Measurements from ENCODE around the gene MAP7D3. TPM values are rescaled to one million over a fixed set of nuclear protein-coding genes. Genes with fewer than 3 reads are reported as not detected.
"Not testable (repeated sequence)": the region's sequence is repeated elsewhere in the genome, so short reads cannot be mapped to it uniquely, and the experiment has no call there.

Gene MAP7D3
- polyA plus RNA-seq, 3 donors = 13.2 to 19.8 (median 16.0) TPM

DNA sequence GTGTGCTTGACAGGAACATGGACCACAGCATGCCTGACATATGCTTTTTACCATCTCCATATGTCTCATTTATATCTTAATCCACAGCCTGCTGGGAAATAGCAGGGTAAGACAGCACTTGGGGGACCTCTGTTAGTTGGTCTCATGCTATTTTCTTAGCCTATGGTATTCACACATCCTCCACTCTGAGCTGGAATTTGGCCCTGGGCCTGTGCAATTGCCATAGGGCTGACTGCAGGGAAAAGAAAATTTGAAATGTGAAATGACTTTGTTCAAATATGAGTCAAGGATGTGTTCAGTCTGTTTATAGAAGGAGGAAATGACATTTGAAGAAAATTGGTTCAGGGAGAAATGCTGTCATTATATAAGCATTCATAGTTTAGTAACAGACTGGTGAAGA is 9.6 kb upstream of the MAP7D3 start:
- DNase-seq (ENCODE audit: extremely low read depth in 1 of 11, low read depth in 9 of 11, low spot score in 4 of 11) = no peak

DNA sequence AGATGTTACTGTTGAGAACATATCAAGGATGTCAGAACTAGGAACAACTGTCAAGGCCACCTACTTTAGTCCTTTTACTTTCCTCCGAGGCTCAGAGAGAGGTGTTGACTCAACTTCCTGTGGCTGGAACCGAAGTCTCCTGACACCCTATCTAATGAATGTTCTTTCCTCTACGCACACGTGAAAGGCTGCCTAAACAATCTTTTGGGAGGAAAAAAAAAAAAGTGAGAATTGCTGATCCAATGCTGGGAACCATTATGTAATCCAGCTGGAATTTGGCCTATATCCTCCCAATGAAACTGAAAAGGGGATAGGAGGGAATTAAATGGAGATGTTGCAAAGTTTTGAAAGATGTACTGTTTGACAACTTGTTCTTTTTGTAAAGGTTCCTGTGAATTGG is 8.3 kb upstream of the MAP7D3 start:
- DNase-seq (ENCODE audit: extremely low read depth in 1 of 11, low read depth in 9 of 11, low spot score in 4 of 11) = no peak

DNA sequence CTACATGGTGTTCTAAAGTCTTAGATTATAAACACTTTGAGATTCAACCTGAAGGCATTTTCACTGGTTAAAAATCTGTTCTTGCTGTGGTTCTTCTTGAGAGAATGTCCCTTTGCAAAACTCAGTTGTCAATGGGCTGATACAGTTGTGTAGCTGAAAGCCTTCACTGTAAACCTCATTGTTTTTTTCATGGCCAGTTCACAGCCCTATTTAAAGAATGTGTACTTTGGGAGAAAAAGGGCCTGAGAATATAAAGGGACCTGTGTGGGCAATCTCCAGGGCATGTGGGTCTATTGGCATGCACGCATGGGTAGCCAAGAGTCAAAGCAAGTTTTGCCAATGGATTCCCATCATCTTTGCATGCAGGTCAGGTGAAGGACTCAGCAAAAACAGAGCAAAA is 7.8 kb upstream of the MAP7D3 start:
- no peak for DNase-seq (ENCODE audit: extremely low read depth in 1 of 11, low read depth in 9 of 11, low spot score in 4 of 11)

DNA sequence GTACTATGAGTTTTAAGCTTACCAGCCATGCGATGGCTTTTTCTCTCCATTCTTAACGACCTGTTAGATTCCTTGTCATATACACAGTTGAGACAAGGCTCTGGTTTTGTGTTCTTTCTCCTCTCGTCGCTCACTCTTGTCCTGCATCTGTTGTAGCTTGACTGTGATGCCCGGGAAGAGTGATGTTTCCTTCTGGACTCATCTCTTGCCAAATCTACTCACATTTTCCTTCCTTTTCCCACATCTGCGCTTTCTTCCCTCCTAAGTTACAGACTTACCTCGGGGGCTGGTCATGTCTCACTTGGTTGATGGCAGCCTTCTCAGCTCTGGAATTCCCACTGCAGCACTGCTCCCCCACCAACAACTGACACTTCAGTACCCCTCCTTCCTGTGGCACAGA is 4.8 kb upstream of the MAP7D3 start:
- DNase-seq (ENCODE audit: extremely low read depth in 1 of 11, low read depth in 9 of 11, low spot score in 4 of 11) = no peak

DNA sequence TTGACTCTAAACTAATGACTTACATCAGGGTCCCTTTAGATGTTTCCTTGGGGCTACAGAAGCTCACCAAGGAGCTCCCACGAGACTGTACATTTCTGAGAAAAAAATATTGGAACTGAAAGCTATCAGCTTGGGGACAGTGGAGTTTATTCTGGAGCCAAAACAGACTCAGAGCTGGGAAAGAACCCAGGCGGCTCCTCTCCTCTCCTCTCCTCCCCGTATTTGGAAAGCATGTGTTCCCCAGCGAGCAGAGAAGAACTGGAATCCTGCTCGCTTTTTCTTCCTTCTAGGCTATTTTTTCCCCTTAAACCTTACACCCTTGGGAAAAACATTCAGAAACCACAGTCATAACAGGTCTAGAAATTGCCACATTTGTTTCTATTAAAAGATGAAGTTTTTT is 4.3 kb upstream of the MAP7D3 start:
- DNase-seq (ENCODE audit: extremely low read depth in 1 of 11, low read depth in 9 of 11, low spot score in 4 of 11) = no peak

DNA sequence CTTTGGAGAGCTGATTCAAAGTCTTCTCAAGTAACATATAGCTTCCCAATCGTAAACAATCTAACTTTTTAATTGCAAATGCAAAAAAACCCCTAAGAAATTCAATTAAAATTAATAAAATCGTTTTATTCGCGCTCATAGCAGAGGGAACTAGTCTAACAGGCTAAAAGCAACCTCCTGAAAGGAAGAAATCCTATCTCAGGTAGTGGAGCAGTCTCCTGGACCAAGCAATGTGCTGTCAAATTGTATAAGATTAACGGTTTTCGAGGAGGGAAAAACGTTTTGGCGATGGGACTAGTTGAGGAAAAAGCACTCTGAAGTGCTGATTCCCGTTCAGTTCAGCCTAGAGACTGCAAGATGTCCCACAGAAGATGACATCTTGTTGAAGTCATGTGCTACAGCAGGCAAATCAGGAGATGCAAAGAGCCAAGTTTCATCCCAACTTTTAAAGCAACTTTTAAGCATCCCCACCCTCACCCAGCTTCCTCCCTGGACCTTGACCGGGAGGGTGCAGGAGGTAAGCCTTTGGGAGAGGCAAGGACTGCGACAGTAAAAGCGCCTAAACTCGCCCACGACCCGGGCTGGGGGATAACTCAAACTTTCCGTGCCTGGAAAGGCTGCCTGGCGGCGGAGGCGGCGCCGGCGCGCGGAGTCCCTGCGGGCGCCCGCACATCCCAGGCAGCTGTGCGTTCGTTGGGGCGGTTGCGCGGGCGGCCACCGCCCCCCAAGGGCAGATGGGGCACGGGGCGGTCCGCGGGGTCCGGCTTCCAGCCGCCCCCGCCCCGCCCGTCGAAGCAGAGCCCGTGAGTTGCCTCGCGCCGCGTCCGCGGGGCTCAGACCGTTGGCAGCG is 784 bp downstream of the MAP7D3 start:
- peak in 2 of 11 donors; percentile 7 to 12 for DNase-seq (ENCODE audit: extremely low read depth in 1 of 11, low read depth in 9 of 11, low spot score in 4 of 11)

DNA sequence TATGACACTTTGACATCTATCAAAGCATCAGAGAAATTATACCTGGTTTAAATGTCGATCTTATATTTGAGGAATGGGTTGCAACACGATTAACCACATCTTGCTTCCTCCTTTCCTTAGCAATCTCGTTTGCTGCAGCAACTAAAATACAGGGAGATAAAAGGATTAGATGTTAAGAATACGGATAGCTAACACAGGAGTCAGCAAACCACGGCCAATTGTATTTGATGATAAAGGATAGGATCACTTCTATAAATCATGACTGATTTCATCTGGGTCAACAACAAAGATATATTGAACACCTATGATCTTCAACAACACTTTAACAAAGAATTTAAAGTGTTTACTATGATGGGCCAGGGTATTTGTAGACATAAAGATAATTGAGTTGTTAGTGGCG is 5.0 kb downstream of the MAP7D3 start:
- DNase-seq (ENCODE audit: extremely low read depth in 1 of 11, low read depth in 9 of 11, low spot score in 4 of 11) = no peak

DNA sequence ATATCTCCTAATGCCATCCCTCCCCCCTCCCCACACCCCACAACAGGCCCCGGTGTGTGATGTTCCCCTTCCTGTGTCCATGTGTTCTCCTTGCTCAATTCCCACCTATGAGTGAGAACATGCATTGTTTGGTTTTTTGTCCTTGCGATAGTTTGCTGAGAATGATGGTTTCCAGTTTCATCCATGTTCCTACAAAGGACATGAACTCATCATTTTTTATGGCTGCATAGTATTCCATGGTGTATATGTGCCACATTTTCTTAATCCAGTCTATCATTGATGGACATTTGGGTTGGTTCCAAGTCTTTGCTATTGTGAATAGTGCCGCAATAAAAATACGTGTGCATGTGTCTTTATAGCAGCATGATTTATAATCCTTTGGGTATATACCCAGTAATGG is 13.4 kb downstream of the MAP7D3 start:
- DNase-seq (ENCODE audit: extremely low read depth in 1 of 11, low read depth in 9 of 11, low spot score in 4 of 11) = not testable (repeated sequence)

DNA sequence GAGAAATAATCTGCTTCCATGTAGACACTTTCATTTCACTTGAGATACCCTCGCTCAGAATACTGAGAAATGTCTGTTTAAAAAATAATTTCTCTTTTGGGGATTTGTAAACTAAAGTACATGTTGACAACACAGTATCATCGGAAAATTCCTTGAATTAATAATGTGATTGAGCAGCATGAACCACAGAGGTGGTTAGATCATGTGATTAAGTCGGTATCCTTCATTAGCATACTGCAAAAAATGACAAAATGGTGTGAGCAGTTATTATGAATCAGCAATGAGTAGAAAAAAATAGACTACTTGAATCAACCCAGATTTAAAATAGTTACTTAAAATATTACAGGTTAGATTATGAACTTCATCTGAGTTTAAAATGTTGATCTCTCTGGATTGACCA is 14.1 kb downstream of the MAP7D3 start:
- DNase-seq (ENCODE audit: extremely low read depth in 1 of 11, low read depth in 9 of 11, low spot score in 4 of 11) = no peak

DNA sequence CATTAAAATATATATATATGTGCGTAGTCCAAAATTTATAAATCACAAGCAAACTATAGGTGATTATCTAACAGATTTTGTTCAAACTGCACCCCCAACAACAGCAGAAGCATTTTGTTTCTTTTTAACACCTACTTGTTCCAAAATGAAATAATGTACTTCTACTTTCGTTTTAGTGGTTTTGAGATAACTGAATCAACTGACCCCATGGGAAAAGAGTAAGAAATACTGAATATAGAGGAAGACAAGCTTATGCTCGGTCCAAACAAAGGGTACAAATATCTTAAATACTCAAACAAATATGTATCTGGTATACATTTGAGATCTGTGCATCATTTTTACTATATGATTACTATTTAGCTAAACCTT is 22.4 kb downstream of the MAP7D3 start:
- no peak for DNase-seq (ENCODE audit: extremely low read depth in 1 of 11, low read depth in 9 of 11, low spot score in 4 of 11)

DNA sequence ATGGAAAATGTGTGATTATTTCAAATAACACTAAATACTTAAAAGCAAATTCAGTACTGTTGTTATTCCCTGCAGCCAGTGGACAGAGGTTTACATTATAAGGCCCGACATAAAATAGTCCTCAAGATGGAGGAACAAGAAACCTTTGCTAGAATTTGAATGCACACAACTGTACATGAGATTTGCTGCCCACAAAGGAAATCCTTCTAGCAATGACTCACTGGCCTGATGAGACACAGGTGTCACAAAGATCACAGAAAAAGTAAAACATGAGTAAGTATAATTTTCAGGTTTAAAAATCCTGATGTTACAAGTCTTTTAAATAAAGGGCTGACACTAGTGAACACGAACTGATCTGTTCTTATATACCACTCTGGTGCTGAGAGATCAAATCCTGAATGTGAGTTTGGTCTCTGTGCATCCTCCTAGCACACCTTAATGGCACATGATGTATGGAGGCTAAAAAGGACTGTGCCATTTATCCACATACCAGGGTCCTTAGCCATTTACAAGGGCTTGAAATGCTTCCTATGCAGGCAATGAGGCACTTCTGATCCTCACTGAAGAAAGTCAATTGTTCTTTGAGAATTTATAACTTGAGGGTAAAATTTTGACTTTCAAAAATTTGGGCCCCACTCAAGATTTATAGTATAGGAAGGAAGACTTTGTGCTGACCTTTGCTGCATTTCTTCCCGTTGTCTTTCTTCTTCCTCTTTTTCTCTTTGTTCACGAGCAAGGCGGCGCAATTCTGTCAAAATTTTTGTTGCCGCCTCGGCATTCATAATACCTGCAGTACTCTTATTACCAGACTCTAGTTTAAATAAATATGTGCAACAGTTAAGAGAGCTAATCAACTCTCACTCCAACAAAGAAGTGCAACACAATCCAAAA is 23.0 kb downstream of the MAP7D3 start:
- DNase-seq (ENCODE audit: extremely low read depth in 1 of 11, low read depth in 9 of 11, low spot score in 4 of 11) = no peak

DNA sequence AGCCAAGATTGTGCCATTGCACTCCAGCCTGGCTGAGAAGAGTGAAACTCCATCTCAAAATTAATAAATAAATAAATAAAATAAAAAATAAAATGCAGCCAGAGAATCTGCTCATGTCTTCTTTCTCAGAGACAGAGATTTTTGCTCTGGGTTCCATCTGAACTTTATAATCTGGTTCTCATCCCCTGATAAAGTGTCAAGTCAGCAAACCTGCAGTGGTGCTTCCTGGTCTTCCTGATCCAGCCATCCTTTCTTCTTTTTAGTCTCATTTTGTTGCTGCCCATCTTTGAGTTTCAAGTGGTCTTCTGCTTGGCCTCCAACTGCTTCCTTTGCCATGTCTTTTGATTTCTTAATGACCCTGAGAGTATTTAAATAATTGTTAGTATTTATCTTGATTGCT is 24.1 kb downstream of the MAP7D3 start:
- no peak for DNase-seq (ENCODE audit: extremely low read depth in 1 of 11, low read depth in 9 of 11, low spot score in 4 of 11)

DNA sequence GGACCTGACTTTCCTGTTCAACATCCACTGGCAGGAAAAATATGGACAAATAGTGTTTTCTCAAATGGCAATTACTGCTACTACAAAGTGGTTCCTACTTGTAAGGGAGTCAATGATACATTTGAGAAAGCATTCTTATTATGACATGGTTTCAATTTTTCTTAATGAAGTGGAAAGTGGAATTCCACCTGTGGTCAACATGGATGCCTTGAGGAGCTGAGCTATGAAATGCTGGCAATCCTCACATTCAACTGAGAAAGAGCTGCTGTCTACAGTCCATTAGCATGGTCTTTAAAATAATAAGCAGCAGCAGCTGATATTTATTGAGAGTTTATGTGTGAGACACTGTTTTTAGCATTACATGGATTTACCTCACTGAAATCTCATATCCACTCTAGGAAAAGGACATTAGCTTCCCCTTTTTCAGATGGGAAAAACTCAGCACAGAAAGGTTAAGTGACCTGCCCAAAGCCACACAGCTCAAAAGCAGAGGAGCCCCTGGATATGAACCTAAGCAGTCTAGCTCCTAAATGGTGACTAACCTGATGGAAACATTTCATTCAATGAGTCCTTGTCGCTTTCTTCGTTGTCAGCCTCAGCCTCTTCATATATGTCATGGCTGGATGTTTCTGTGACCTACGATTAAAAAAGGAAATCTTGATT is 29.2 kb downstream of the MAP7D3 start:
- DNase-seq (ENCODE audit: extremely low read depth in 1 of 11, low read depth in 9 of 11, low spot score in 4 of 11) = no peak

DNA sequence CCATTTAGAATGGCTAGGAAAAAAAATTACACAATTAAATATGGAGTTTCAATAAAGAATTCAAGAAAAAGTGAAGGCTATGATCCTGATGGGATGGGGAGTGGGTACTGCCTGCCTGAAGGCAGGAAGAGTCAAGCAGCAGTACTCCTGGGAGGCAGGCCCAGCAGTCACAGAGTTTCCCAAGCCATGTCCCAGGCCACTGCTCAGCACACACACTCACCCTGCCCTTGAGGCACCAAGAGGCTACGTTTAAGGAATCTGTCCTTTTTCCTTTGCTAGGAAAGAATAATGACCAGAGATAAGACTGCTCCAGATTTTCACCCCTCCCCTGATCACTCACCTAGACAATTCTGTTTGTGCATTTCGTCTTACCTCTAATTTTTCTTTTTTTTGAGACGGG is 30.2 kb downstream of the MAP7D3 start:
- no peak for DNase-seq (ENCODE audit: extremely low read depth in 1 of 11, low read depth in 9 of 11, low spot score in 4 of 11)

DNA sequence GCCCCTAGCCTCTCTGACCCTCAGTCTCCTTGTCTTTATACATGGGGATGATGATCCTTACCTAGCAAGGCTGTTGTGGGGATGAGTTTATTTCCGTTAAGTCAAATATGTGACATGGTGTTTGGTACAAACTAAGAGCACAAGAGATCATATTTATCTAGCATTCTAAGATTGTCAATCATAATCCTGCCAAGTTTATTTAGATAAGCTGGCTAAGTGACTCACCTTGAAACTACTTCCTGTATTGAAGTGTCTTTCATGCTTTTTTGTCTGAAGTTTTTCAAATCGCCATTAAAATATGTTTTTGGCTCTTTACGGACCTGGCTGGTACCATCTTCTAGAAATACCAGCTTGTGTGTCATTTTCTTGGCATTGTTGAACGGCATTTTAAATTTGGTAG is 30.7 kb downstream of the MAP7D3 start:
- no peak for DNase-seq (ENCODE audit: extremely low read depth in 1 of 11, low read depth in 9 of 11, low spot score in 4 of 11)

DNA sequence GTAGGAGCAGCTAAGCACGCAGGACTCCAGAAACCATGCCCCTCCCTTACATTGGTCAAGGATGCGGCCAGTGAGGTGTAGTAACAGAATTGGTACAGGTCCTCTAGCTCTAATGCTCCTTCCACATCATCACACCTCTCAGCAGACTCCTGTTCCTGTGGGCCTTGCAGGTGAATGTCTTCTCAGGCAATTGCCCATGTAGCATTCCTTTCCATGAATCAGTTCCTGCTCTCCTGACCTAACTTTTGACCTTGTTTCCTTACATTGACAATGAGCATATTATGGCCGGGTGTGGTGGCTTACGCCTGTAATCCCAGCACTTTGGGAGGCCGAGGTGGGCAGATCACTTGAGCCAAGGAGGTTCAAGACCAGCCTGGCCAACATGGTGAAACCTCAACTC is 31.3 kb downstream of the MAP7D3 start:
- DNase-seq (ENCODE audit: extremely low read depth in 1 of 11, low read depth in 9 of 11, low spot score in 4 of 11) = no peak

DNA sequence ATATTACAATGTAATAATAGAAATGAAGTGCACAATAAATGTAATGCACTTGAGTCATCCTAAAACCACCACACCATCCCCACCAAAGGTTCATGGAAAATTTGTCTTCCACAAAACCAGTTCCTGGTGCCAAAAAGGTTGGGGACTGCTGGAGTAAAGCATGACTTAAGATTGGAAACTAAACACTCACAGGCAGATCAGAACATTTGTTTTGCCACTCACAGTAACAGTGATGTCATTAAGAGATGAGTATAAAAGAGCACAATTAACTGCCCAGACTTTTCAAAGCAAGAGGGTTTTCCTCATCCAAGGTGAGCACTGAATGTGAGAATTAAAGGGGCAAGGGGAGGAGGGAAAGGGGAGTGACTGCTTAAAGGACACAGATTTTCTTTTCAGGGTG is 35.6 kb downstream of the MAP7D3 start:
- no peak for DNase-seq (ENCODE audit: extremely low read depth in 1 of 11, low read depth in 9 of 11, low spot score in 4 of 11)

DNA sequence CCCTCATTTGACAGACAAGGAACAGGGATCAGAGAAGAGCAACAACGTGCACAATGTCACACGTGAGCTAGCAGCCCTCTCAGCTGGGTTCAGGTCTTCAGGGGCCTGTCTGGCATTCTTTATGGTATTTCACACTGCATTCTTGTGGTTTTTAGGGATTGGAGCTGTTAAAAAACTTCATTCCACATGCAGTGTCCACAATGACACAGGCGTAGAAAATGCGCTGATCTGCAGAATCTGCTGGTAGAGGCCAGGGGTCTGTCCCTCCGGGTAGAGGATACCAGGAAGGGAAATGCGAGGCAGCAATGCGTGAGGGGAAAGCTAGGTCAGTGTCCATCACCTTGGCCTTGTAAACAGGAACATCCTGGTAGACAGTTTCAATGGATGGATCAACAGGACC is 36.6 kb downstream of the MAP7D3 start:
- DNase-seq (ENCODE audit: extremely low read depth in 1 of 11, low read depth in 9 of 11, low spot score in 4 of 11) = no peak

DNA sequence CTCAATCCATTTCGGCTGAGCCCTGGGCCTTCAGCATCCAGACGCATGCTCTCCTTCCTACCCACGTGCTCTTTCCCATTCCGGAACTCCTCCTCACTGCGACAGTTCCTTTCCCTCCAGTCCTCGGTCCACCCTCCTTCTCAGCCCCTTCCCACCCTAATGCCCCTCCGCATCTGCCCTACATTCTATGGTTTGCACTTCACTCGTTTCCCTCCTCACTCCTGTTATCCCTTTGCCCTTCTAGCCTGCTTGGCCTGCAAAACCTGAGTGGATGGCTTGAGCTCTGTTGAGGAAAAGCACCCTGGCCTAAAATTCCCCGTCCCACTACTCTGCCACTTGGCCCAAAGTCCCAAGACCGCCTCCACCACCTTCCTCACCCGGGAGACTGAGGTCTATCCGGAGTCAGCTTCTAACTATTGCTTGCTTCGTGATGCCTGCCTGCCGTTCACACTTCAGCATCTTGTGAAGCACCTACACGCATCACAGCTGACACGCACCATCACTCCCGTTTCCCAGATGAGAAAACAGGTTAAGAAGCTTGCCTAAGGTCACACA is 38.6 kb downstream of the MAP7D3 start:
- DNase-seq (ENCODE audit: extremely low read depth in 1 of 11, low read depth in 9 of 11, low spot score in 4 of 11) = no peak
